LoVo (cell line): Measurements from ENCODE around the gene HK1.
"Not testable (repeated sequence)": the region's sequence is repeated elsewhere in the genome, so short reads cannot be mapped to it uniquely, and the experiment has no call there.

ENCODE experiments used
- DNase-seq: peaks from one replicate; pipeline ENCODE4 v3.0.0-alpha.2; 2016; ENCODE audit warnings: low spot score

Gene HK1

DNA sequence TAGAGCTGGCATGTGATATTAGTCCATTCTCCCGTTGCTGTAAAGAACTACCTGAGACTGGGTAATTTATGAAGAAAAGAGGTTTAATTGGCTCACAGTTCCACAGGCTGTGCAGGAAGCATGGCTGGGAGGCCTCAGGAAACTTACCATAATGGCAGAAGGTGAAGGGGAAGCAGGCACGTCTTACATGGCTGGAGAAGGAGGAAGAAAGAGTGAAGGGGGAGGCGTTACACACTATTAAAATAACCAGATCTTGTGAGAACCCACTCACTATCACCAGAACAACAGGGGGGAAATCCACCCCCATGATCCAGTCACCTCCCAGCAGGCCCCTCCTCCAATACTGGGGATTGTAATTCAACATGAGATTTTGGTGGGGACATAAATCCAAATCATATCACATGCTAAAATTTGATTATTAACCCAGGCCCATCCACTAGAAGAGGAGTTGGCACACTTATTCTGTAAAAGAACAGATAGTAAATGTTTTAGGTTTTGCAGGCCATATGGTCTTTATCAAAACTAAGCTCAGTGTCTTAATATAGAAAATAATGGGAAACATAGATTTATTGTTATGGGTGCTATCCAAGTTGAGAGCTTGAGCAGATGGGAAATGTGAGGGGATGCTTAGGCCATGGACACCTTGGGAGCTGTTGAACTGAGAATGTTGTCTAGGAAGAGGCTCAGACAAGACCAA lies 18.6 kb upstream of the HK1 start:
- DNase-seq, result no peak

DNA sequence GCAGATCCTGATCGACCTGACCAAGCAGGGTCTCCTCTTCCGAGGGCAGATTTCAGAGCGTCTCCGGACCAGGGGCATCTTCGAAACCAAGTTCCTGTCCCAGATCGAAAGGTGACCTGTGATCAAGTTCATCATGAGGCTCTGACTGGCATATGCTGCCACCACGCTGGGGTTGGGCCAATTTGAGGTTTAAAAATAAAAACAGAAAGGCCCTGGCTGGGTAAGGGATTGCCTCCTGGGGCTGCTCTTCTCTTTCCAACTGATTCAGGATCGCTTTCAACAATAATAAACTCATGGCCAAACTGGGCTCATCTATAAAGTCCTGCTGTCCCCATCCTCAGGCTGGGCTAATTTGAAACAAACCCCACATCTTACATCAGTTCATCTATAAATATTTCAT lies 17.1 kb upstream of the HK1 start:
- DNase-seq, result no peak

DNA sequence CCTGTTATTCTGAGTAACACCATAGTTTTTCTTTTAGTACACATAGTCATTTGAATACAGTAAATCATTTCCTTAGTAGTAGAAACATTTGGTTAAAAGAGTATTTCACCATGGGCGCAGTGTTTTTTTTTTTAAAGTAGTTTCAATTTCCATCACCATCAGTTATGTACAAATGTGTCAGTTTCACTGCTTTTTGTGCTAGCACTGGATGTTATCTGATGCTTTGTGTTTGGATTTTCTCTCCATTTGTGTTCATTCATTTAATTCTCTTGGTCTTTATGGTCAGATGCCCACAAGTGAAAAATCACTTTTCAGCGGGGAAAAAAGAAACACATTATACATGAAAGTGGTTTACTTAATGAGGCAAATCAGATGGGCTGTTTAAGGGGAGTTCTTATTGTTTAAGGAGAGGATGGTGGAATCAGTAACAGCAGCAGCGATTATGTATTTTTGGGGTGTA lies 16.0 kb upstream of the HK1 start:
- no peak for DNase-seq

DNA sequence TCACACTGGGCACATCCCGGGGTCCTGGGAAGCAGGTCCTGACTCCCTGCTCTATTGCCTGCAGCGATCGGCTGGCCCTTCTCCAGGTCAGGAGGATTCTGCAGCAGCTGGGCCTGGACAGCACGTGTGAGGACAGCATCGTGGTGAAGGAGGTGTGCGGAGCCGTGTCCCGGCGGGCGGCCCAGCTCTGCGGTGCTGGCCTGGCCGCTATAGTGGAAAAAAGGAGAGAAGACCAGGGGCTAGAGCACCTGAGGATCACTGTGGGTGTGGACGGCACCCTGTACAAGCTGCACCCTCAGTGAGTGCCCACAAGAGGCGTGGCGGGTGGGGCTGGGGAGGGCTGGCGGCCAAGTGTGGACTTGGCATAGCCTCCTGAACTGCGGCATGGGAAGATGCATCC lies 12.8 kb upstream of the HK1 start:
- no peak for DNase-seq

DNA sequence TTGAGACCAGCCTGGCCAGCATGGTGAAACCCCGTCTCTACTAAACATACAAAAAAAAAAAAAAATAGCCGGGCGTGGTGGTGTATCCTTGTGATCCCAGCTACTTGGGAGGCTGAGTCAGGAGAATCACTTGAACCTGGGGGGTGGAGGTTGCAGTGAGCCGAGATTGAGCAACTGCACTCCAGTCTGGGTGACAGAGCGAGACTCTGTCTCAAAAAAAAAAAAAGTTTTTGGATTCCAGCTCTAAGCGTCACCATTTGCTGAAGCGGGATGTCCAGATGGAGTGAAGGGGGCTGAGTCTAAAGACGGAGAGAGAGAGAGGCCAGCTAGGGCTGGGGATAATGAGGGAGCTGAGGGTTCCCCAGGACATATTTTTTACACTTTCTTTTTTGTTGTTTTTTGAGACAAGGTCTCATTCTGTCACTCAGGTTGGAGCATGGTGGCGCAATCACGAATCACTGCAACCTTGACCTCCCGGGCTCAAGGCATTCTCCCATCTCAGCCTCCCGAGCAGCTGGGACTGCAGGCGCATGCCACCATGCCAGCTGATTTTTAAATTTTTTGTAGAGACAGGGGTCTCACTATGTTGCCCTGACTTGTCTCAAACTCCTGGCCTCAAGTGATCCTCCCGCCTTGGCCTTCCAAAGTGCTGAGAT lies 9.4 kb upstream of the HK1 start:
- no peak for DNase-seq

DNA sequence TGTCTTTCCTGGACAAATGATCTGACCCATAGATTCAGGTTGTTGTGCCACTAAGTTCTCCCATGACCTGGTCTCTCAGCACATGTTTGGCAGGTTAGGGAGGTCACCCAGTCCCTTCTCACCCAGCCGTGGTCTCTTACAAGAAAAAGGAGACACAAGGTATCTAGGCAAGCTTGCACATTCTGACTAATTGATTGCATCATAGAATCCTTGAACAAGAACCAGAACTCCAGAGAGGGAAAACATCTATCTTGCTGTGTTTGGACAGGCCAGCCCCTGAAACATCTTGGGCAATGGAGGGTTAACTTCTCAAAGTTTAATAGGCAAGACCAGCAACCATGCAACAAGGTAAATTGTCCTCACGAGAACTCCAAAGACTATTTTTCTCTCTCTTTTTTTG lies 8.5 kb upstream of the HK1 start:
- no peak for DNase-seq

DNA sequence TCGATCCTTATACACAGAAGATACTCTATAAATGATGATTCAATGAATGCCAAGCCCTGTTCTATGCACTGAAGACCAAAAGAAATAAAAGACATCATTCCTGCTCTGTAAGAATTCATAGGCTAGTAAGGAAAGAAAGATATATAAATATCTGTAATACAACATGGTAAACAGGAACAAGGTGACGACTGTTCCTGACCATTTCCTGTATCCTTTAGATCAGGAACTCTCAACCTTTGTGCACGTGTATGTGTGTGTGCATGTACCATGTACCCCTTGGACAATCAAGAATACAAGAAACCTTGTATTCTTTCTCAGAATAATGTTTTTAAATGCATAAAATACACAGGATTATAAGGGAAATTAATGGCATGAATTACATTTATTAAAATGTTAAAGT lies 7.3 kb upstream of the HK1 start:
- no peak for DNase-seq

DNA sequence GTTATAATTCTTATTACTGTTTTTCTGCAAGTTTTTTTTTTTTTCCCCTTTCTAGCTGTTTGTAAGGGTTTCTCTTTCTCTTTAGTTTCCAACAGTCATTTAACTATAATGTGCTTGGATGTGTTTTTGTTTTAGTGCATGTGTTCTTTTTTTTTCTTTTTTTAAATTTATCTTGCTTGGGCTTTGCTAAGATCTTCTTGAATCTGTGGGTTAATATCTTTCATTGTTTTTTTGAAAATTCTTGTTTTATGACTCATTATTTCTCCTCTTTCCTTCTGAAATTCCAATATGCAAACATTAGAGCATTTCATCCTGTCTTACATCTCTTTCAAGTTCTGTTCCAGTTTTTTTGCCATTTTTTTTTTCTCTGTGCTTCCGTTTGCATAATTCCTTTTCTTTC lies 5.7 kb upstream of the HK1 start:
- DNase-seq, result no peak

DNA sequence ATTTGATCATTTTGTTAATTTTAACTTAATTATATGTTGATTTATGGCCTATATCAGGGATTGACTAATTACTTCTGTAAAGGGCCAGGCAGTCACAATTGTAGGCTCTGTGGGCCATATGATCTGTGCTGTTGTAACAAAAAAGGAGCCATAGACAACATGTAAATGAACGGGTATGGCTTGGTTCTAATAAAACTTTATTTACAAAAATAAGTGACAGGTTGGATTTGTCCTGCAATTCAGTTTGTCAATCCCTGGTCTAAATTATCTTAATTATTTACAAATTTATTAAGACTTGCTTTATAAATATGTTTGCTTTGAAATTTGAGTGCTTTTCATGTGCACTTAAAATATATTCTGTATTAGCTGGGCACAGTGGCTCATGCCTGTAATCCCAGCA lies 2.9 kb upstream of the HK1 start:
- no peak for DNase-seq

DNA sequence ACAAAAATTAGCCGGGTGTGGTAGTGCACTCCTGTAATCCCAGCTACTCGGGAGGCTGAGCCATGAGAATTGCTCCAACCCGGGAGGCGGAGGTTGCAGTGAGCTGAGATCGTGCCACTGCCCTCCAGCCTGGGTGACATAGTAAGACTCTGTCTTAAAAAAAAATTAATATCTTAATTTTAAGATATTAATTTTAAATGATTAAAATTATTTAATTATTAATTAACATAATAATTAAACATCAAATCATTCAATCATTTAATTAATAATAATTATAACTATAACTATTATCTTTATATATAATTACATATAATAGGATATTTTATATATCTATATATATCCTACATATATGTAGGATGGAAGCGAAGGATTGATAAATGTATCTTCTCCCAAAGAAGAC lies 1.8 kb upstream of the HK1 start:
- DNase-seq, result no peak

DNA sequence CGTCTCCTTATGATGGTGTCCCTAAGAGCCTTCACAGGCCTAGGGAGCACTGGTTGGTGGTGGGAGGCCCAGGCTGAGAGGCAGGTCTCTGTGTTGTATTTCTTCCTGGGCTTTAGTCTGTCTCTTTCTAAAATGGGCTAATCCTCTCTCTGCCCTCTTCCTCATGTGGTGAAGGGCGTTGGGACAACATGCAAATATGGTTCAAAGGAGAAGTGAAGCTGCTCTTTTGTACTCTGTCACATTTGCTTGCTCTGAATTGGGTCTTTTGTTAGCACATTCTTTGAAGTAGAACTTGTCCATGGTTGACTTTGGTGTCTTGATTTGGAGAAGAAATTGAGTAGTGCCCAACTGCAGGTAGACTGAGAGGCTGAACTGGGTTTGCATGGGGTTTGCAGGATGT lies 814 bp downstream of the HK1 start:
- DNase-seq, result no peak

DNA sequence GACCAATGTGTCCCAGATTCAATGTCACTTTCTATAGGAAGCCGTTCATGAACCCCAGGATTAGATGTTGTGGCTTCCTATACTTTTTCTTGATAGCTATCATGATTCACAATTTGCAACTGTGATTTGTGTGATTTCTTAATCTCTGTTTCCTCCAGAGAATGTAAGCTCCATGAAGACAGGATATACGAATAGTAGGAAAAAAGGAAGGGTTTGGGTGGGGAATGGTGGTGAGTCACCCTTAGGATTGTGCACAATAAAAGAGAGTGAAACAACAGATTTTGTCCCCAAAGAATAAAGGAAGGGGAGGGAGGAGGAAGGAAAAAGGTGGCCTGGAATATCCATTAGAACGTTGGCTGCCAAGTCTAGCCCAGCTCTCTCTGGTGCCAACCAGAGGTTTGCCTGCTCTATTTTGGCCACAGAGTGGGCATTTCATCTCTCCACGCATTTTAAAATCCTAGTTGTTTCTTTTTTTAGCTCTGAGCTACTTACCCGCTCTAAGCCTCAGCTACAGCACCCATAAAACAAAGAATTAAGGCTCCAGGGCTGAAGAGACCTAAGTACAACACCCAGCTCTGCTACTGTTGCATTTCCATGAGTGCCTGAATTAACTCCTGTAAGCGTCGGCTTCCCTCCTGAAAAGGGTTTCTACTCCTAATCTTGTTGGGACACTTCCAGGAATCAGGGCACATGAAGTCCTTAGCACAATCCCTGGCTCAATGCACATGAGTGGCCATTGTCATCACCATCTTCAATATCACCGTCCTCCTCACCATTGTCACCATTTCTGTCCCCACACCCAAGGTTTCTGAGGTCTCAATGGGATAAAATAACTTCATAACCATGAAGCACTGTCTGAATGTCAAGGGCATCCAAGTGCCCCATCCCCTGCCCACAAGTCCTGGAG lies 3.5 kb downstream of the HK1 start:
- DNase-seq, result no peak

DNA sequence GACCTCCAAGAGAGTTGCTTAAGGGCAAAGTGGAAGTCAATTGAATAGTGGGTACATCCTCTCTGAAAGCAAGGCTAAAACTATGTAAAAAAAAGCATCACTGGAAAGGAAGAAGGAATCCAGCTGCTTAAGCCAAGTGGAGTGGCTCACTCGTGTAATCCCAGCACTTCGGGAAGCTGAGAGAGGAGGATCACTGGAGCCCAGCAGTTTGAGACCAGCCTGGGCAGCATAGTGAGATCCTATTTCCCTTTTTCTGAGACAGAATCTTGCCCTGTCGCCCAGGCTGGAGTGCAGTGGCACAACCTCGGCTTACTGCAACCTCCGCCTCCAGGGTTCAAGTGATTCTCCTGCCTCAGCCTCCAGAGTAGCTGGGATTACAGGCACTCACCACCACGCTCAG lies 6.1 kb downstream of the HK1 start:
- not testable (repeated sequence) for DNase-seq

DNA sequence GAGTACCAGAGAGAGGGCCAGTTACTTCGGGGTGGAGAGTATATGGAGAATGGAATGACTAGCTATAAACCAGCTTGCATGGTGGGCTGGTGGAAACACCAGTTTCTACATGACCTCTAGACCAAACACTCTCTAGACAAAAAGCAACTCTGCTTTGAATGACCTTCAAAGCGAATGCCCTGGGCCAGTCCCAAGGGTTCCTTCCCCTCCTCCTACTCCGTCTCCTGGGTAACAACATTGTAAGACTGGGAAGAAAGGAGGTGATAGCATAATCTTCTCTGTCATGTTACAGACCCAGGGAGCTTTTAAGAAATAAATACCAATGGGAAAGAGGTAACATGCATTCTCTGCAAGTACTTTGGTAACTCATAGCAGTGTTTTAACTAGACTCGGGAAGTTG lies 7.4 kb downstream of the HK1 start:
- DNase-seq, result no peak

DNA sequence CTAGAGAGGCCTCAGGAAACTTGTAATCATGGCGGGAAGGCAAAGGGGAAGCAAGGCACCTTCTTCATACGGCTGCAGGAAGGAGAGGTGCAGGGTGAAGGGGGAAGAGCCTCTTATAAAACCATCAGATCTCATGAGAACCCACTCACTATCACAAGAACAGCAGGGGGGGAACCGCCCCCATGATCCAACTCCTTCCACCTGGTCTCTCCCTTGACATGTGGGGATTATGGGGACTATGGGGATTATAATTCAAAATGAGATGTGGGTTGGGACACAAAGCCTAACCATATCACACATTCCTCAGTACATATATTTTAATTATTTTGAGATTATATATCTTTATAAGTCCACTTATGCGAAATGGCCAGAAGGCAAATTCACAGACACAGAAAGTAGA lies 8.9 kb downstream of the HK1 start:
- no peak for DNase-seq

DNA sequence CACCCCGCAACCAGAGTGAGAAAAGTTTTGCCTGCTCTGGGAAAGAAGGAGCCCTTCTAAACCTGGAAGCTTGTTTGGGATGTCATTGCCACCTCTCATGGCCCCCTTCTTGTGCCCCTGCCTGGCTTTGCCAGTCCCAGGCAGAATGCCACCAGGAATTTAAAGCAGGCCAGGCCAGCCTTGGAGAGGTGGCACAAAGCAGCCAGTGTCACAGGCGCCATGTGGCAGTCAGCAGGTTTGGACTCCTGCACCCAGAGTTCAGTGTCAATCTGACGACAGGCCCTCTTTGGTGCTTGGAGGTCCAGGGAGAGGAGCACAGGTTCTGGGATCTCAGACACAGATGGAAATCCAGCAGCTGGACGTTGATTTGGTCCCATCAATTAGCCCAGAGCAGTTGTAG lies 12.7 kb downstream of the HK1 start:
- no peak for DNase-seq

DNA sequence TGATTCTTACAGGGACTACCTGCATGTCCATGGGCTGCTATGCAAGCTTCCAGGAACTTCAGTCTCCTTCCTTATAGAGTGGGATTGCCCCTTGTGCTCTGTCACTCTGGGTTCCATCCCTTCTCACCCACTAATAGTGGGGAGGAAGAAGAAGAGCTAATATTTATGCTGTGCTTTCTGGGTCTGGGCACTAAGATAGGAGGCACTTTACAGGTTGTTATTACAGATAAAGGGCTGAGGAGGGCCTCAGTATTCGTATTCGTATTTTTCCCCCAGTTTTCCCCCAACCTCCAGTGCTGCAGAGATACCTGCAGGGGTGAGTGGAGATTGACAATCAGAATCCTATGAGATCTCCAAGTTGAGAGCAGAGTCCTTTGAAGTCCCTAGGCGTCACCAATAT lies 14.2 kb downstream of the HK1 start:
- no peak for DNase-seq

DNA sequence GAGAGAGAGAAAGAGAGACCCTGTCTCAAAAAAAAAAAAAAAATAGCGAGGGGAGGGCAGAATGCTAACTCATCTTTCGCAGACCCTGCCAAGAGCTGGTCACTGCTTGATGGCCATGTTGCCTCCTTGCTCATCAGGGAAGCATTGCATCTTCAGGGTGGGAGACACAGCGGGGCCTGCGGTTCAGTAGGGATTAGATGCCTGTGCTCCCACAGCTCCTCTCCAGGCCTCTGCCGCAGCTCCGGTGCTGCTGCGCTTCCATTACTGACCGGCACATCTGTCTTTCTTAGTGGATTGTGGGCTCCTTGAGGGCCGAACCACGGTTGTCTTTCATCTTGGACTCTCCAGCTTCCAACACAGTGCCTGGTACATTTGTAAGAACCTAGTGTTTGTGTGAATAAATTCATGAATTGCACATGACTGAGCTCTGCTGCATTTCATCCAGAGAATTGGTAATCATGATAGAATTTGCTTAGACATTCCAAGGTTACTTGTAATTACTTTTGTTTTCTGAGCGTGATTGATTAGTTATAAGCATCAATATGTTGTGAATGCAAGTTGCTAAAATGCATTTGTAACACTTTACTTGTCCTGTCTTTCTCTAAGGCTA lies 16.8 kb downstream of the HK1 start:
- DNase-seq, result no peak

DNA sequence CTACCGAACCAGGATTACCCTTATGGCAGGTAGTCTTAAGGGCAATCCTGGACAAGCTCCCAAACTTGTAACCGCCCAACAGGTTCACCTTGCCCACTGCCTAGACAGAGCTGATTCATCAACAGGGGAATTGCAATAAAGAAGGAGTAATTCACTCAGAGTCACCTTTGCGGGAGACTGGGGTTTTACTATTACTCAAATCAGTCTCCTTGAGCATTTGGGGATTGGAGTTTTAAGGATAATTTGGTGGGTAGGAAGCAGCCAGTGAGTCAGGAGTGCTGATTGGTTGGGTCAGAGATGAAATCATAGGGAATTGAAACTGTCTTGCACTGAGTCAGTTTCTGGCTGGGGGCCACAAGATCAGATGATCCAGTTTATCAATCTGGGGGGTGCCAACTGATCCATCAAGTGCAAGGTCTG lies 25.3 kb downstream of the HK1 start:
- no peak for DNase-seq

DNA sequence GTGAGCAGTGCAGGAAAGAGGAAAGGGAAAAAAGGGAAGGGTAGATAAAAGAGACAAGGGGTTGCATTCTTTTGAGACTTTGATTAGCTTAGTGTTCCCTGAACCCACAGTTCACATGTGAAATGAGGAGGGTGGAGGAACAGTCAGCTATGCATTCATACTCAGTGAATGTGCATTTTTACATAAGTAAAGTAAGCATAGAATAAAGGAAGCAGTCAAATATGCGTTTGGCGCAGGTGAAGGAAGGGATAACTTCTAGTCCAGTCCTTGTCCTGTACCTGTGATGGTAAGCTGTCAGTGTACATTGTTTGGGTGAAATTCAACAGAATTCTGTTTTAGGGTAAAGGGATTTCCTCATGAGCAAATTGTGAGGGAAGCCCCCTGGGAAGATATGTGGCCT lies 28.1 kb downstream of the HK1 start:
- DNase-seq, result no peak

DNA sequence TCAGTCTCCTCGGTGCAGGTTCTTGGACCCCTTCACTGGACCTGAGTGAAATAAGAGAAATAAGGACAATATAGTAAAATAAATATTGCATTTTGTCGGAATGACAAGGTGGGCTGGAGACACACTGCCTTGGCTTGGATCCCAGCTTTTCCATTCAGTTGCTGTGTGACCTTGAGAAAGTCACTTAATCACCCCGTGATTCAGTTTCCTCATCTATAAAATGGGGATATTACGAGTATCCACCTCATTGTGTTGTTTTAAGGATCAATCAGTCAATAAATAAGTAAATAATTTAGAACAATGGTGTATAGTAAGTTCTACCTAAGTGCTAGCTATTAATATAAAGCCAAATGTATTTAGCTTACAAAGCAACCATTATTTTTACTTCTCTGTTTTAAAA lies 29.1 kb downstream of the HK1 start:
- no peak for DNase-seq

DNA sequence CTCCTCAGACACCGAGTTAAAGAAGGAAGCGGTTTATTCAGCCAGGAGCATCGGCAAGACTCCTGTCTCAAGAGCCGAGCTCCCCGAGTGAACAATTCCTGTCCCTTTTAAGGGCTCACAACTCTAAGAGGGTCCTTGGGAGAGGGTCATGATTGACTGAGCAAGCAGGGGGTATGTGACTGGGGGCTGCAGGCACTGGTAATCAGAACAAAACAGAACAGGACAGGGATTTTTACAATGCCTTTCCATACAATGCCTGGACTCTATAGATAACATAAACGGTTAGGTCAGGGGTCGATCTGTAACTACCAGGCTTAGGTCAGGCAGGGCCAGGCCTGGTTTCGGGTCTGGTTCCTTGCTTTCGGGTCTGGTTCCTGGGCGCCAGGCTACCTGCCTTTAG lies 30.0 kb downstream of the HK1 start:
- not testable (repeated sequence) for DNase-seq

DNA sequence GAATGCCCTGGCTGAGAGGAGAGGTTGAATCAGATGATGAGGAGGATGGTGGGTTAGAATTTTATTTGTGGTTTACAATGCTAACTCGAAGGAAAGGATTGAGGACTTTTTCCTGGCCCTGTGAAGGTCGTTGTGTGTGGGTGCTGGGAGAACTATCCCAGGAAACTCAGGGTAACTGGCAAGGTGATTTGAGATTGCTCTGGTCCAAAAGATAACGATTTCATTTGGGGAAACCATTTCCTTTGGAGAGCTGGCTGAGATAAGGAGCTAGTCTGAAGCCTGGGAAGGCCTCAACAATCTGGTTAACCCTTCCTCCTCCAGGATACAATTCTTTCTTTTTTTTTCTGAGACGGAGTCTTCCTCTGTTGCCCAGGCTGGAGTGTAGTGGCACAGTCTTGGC lies 33.0 kb downstream of the HK1 start:
- DNase-seq, result no peak
